Upper lobe of left lung (tissue), 6 donors: ENCODE measurements around the gene PFKP. TPM values are rescaled to one million over a fixed set of nuclear protein-coding genes. Genes with fewer than 3 reads are reported as not detected.
A peak's percentile ranks its signal among the peaks of the same experiment; 100 is the strongest.

ENCODE experiments used
- ATAC-seq, 2 donors: fragments of 200-7000 bp; cut with Tn5 transposase; one replicate each; pipeline ENCODE4 v1.9.1; 2022; ENCODE audit warnings: mild to moderate bottlenecking in 2 of 2, moderate library complexity in 2 of 2; ENCODE audit not compliant: low FRiP score in 2 of 2
- DNase-seq, 2 donors: peaks; one replicate each; pipeline ENCODE4 v3.0.0-alpha.2; 2019 to 2020
- H3K27ac ChIP-seq, 4 donors: fragments of 200-600 bp; sonication (generic); one replicate each; pipeline ENCODE4 v1.5.1; 2016 to 2019
- H3K27me3 ChIP-seq, 4 donors: fragments of 200-600 bp; sonication (generic); one replicate each; pipeline ENCODE4 v1.5.1; 2017 to 2019
- H3K36me3 ChIP-seq, 4 donors: fragments of 200-600 bp; sonication (generic); one replicate each; pipeline ENCODE4 v1.5.1; 2016 to 2019
- H3K4me1 ChIP-seq, 4 donors: fragments of 200-600 bp; sonication (generic); one replicate each; pipeline ENCODE4 v1.5.1; 2018 to 2019
- H3K4me3 ChIP-seq, 4 donors: fragments of 200-600 bp; sonication (generic); one replicate each; pipeline ENCODE4 v1.5.1; 2017 to 2019; ENCODE audit warnings: mild to moderate bottlenecking in 2 of 4, moderate library complexity in 1 of 4
- H3K9me3 ChIP-seq, 4 donors: fragments of 200-600 bp; sonication (generic); one replicate each; pipeline ENCODE4 v1.5.1; 2018 to 2019
- EP300 ChIP-seq, 4 donors: sonication (generic); formaldehyde crosslinking; IDR thresholded peaks; one replicate each; pipeline ENCODE4 v1.5.1; 2017; ENCODE audit warnings: antibody characterized with exemption in 4 of 4, control low read depth in 2 of 4
- POLR2A ChIP-seq, 4 donors: fragments of 450-650 bp; IDR thresholded peaks; one replicate each; pipeline ENCODE4 v1.5.1; 2016 to 2017; ENCODE audit warnings: antibody characterized with exemption in 4 of 4, mild to moderate bottlenecking in 2 of 4
- POLR2AphosphoS5 ChIP-seq, 2 donors: sonication (generic); formaldehyde crosslinking; IDR thresholded peaks; one replicate each; pipeline ENCODE4 v1.5.1; 2017; ENCODE audit warnings: antibody characterized with exemption in 2 of 2
- WGBS, 2 donors: methylation state at CpG; one replicate each; pipeline ENCODE4 v1.1.5; 2017 to 2018; 5-methylcytosine and 5-hydroxymethylcytosine counted together
- total RNA-seq, 6 donors: library from RNA; depleted of rRNA in 4 of 6; stranded (reverse); fragments of >200 nt in 4 of 6; gene quantifications; one replicate each; pipeline versions ENCODE4 v1.1.0 to v1.2.1, GENCODE V29; 2016 to 2021
- TF ChIP-seq, protein P1 (sequence below), 6 experiments: fragments of 450-650 bp in 4 of 6; fragments of 200-600 bp in 2 of 6; sonication (generic) in 2 of 6; IDR thresholded peaks; one replicate each; pipeline ENCODE4 v1.5.1; 2016 to 2019; ENCODE audit warnings: antibody characterized with exemption in 6 of 6
- donor health status: DM: no; HTN: no; CAD: no; lungs with moderate emphysema.
- donor health status: DM: no; HTN: yes; CAD: no; lungs with severe emphysema.

Gene PFKP
- total RNA-seq, 6 donors from 2014 or later: 18.9 to 42.1 (median 30.8) TPM

DNA sequence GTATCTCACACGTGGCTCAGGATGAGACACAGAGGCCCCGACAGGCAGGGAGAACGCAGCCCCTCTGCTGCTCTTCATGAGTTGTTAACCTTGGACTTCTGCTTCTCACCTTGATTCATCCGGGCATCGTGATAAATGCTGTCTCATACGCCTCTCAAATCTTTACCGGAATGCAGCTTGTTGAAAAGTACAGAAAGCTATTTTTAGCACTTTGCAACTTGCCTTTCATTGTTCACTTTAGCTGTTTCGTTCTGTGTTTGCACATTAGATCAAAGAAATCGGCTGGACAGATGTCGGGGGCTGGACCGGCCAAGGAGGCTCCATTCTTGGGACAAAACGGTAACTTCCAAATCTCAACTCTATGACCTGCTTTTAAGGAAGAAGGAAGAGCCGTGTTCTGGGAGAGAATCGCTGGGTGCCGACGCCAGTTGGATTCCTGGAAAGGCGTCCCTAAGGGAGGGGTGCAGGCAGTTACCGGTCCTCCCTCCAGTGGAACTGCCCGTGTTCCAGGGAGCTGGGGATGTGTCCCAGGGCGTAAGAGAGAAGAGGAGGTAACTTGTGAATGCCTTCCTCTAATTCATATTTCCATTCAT is 49.3 kb downstream of the PFKP start:
- TF ChIP-seq POLR2A (IDR thresholded peaks at IDR 0.05) (no peak), POLR2AphosphoS5 (IDR thresholded peaks at IDR 0.05) (no peak), EP300 (IDR thresholded peaks at IDR 0.05) (no peak)
- TF ChIP-seq, protein P1, sequence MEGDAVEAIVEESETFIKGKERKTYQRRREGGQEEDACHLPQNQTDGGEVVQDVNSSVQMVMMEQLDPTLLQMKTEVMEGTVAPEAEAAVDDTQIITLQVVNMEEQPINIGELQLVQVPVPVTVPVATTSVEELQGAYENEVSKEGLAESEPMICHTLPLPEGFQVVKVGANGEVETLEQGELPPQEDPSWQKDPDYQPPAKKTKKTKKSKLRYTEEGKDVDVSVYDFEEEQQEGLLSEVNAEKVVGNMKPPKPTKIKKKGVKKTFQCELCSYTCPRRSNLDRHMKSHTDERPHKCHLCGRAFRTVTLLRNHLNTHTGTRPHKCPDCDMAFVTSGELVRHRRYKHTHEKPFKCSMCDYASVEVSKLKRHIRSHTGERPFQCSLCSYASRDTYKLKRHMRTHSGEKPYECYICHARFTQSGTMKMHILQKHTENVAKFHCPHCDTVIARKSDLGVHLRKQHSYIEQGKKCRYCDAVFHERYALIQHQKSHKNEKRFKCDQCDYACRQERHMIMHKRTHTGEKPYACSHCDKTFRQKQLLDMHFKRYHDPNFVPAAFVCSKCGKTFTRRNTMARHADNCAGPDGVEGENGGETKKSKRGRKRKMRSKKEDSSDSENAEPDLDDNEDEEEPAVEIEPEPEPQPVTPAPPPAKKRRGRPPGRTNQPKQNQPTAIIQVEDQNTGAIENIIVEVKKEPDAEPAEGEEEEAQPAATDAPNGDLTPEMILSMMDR (IDR thresholded peaks at IDR 0.05): no peak
- Histone ChIP-seq H3K27ac (no peak overlapping the region), H3K36me3 (peaks cover 0 to 23% (median 11%) of the 10 kb centered on the region in 4 donors), H3K4me3 (peak overlapping the region in 1 of 4 donors; percentile 4), H3K4me1 (no peaks in the 10 kb centered on the region), H3K27me3 (no peaks in the 10 kb centered on the region), H3K9me3 (no peaks in the 10 kb centered on the region)
- ATAC-seq (no peak), DNase-seq (no peak)
- WGBS, 2 donors: 61 to 62% methylated on average over 13 to 20 of the region's 20 CpGs

DNA sequence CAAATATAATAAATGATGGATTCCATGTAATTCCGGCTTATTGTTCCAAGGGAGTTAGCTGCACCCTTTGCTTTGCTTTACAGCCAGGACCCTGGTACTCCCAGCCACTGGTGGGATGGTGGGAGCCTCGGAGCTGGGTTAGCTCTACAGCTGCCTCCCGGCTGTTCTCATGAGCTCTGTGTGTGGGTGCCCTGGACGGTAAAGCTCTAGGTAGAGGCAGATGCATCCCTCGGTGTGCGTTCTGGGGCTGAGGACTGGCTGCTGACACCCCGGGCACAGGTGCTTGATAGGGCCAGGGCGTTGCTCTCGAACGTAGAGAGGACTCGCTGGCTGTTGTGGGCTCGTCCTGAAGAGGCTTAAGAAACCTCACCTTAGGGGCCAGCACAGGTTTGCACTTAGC is 50.1 kb downstream of the PFKP start:
- ATAC-seq: no peak
- H3K36me3 ChIP-seq: peaks cover 0 to 27% (median 8%) of the 10 kb centered on the region in 4 donors
- H3K27me3 ChIP-seq: no peaks in the 10 kb centered on the region
- H3K4me3 ChIP-seq: no peak overlapping the region
- WGBS, 2 donors: 75 to 90% methylated on average over 2 to 12 of the region's 12 CpGs
- DNase-seq: no peak
- no peak overlapping the region for H3K27ac ChIP-seq
- TF ChIP-seq, protein P1 (IDR thresholded peaks at IDR 0.05): no peak
- no peak for TF ChIP-seq EP300 (IDR thresholded peaks at IDR 0.05)
- TF ChIP-seq POLR2AphosphoS5 (IDR thresholded peaks at IDR 0.05): no peak
- TF ChIP-seq POLR2A (IDR thresholded peaks at IDR 0.05): no peak
- no peaks in the 10 kb centered on the region for H3K4me1 ChIP-seq
- no peaks in the 10 kb centered on the region for H3K9me3 ChIP-seq

DNA sequence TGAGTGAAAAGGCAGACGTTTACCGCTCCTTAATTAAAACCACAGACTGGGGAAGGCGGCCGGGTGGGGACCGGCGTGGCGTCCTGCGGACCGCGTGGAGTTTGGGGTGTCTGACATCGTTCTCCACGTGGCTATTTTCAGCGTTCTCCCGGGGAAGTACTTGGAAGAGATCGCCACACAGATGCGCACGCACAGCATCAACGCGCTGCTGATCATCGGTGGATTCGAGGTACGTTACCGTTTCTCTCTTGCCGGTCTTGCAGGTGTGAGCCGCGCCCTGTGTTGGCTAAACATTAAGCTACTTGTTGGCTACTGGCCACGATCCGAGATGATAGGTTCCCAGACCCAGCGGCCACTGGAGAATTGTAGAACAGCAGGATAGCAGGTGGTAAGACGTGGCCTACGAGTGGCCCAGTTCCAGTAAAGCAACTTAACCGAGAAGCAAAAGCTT is 51.3 kb downstream of the PFKP start:
- no peak for TF ChIP-seq EP300 (IDR thresholded peaks at IDR 0.05)
- no peak for TF ChIP-seq POLR2A (IDR thresholded peaks at IDR 0.05)
- H3K4me1 ChIP-seq: no peaks in the 10 kb centered on the region
- H3K27ac ChIP-seq: no peak overlapping the region
- H3K9me3 ChIP-seq: no peaks in the 10 kb centered on the region
- no peak for ATAC-seq
- H3K4me3 ChIP-seq: no peak overlapping the region
- DNase-seq: no peak
- 92 to 94% methylated on average over 32 of the region's 32 CpGs for WGBS, 2 donors
- H3K27me3 ChIP-seq: no peaks in the 10 kb centered on the region
- H3K36me3 ChIP-seq: peaks cover 0 to 26% (median 2%) of the 10 kb centered on the region in 4 donors

DNA sequence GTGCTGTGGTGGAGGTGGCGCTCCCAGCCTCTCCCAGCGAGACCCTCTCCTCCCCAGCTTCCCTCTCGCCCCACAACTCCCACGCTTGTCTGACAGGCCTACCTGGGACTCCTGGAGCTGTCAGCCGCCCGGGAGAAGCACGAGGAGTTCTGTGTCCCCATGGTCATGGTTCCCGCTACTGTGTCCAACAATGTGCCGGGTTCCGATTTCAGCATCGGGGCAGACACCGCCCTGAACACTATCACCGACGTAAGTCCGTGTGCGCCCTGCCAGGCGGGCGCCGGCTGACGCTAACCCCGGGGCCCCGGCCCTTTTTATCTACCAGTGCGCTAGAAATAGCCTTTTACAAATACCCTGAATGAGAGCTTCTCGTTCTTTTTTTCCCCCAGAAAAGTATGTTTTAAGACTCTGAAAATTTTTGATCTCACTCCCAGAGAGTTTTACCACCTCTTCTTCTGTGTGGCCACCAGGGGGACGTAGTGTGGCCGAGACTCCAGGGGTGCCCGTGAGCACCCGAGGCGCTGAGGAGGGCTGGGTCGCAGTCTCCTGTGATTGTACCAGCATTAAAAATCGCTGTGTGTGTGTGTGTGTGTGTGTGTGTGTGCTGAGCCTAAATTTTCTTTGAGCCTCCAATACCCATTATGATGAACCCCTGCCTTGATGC is 52.6 kb downstream of the PFKP start:
- no peaks in the 10 kb centered on the region for H3K9me3 ChIP-seq
- no peak overlapping the region for H3K4me3 ChIP-seq
- H3K27ac ChIP-seq: no peak overlapping the region
- 87 to 93% methylated on average over 31 of the region's 31 CpGs for WGBS, 2 donors
- H3K27me3 ChIP-seq: no peaks in the 10 kb centered on the region
- no peaks in the 10 kb centered on the region for H3K4me1 ChIP-seq
- no peak for TF ChIP-seq POLR2A (IDR thresholded peaks at IDR 0.05)
- no peak for TF ChIP-seq EP300 (IDR thresholded peaks at IDR 0.05)
- TF ChIP-seq, protein P1 (IDR thresholded peaks at IDR 0.05): no peak
- no peak for TF ChIP-seq POLR2AphosphoS5 (IDR thresholded peaks at IDR 0.05)
- ATAC-seq (peak in 1 of 2 donors; percentile 33), DNase-seq (no peak)
- peaks cover 0 to 23% (median 2%) of the 10 kb centered on the region in 4 donors for H3K36me3 ChIP-seq

DNA sequence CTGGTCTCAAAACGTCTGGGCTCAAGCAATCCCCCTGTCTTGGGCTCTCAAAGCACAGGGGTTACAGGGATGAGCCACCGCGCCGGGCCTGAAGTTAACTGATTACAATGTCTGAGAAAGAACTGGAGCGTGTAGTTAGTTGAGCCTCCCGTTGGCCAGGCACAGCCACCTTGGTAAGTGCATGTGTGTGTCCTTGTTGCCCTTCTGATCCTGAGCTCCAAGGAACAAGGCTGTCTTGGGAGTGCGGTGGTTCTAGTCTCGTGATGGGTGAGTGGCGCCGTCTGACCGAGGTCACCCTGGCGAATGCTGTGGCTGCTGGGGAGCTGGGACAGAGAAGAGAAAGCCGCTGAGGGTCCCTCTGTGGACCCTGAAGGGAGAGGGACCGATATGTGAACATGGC is 54.7 kb downstream of the PFKP start:
- TF ChIP-seq, protein P1 (IDR thresholded peaks at IDR 0.05): no peak
- TF ChIP-seq POLR2A (IDR thresholded peaks at IDR 0.05) (no peak), EP300 (IDR thresholded peaks at IDR 0.05) (no peak)
- WGBS, 2 donors: 92 to 94% methylated on average over 14 of the region's 14 CpGs
- ATAC-seq: no peak

More for the DNA sequence above, 54.7 kb downstream of the PFKP start:
- Histone ChIP-seq H3K9me3 (no peaks in the 10 kb centered on the region), H3K4me3 (no peak overlapping the region), H3K27me3 (no peaks in the 10 kb centered on the region), H3K4me1 (peaks cover 0 to 11% (median 0%) of the 10 kb centered on the region in 4 donors), H3K36me3 (peaks cover 0 to 17% (median 2%) of the 10 kb centered on the region in 4 donors), H3K27ac (no peak overlapping the region)
- no peak for DNase-seq
